ENCODE data around the gene PDGFD.

Gene PDGFD

GRCh38 chr11:104106136-104106754 lies 57.7 kb downstream of the PDGFD start:
- Histone ChIP-seq H2AFZ (ENCODE audit: low read depth) (no peak overlapping the region), H4K20me1 (ENCODE audit: insufficient read depth) (no peaks in the 10 kb centered on the region), H3K36me3 (ENCODE audit: insufficient read depth) (no peaks in the 10 kb centered on the region), H3K27me3 (ENCODE audit: insufficient read depth, low read depth) (no peaks in the 10 kb centered on the region), H3K4me1 (ENCODE audit: low read depth, poor library complexity, severe bottlenecking) (no peaks in the 10 kb centered on the region), H3K4me3 (IDR thresholded peaks at IDR 0.05; ENCODE audit: insufficient read depth, low read depth, low read length) (no peak overlapping the region), H3K79me2 (ENCODE audit: insufficient read depth, low read depth) (no peaks in the 10 kb centered on the region), H3K9ac (no peak overlapping the region), H3K4me2 (no peak overlapping the region), H3K27ac (no peak overlapping the region)
- no peak for TF ChIP-seq CTCF (conservative IDR thresholded peaks at IDR 0.05; ENCODE audit: low read depth, low read length)

GRCh38 chr11:104105155-104105554 lies 58.8 kb downstream of the PDGFD start:
- H4K20me1 ChIP-seq (ENCODE audit: insufficient read depth) = no peaks in the 10 kb centered on the region

GRCh38 chr11:104104664-104105063 lies 59.3 kb downstream of the PDGFD start:
- H3K36me3 ChIP-seq (ENCODE audit: insufficient read depth) = no peaks in the 10 kb centered on the region
- H3K4me3 ChIP-seq (IDR thresholded peaks at IDR 0.05; ENCODE audit: insufficient read depth, low read depth, low read length) = no peak overlapping the region
- no peaks in the 10 kb centered on the region for H3K27me3 ChIP-seq (ENCODE audit: insufficient read depth, low read depth)
- no peak overlapping the region for H3K4me2 ChIP-seq
- H3K9ac ChIP-seq = no peak overlapping the region
- no peaks in the 10 kb centered on the region for H4K20me1 ChIP-seq (ENCODE audit: insufficient read depth)
- no peak overlapping the region for H2AFZ ChIP-seq (ENCODE audit: low read depth)
- no peaks in the 10 kb centered on the region for H3K4me1 ChIP-seq (ENCODE audit: low read depth, poor library complexity, severe bottlenecking)
- TF ChIP-seq CTCF (conservative IDR thresholded peaks at IDR 0.05; ENCODE audit: low read depth, low read length) = no peak
- no peaks in the 10 kb centered on the region for H3K79me2 ChIP-seq (ENCODE audit: insufficient read depth, low read depth)
- H3K27ac ChIP-seq = no peak overlapping the region

More at GRCh38 chr11:104105155-104105554, 58.8 kb downstream of the PDGFD start:
- TF ChIP-seq CTCF (conservative IDR thresholded peaks at IDR 0.05; ENCODE audit: low read depth, low read length) = no peak
- no peak overlapping the region for H2AFZ ChIP-seq (ENCODE audit: low read depth)
- H3K27me3 ChIP-seq (ENCODE audit: insufficient read depth, low read depth) = no peaks in the 10 kb centered on the region
- no peak overlapping the region for H3K4me2 ChIP-seq
- no peak overlapping the region for H3K27ac ChIP-seq
- no peaks in the 10 kb centered on the region for H3K36me3 ChIP-seq (ENCODE audit: insufficient read depth)
- no peak overlapping the region for H3K9ac ChIP-seq
- no peaks in the 10 kb centered on the region for H3K4me1 ChIP-seq (ENCODE audit: low read depth, poor library complexity, severe bottlenecking)
- H3K4me3 ChIP-seq (IDR thresholded peaks at IDR 0.05; ENCODE audit: insufficient read depth, low read depth, low read length) = no peak overlapping the region
- H3K79me2 ChIP-seq (ENCODE audit: insufficient read depth, low read depth) = no peaks in the 10 kb centered on the region

GRCh38 chr11:104104201-104104600 lies 59.7 kb downstream of the PDGFD start:
- H2AFZ ChIP-seq (ENCODE audit: low read depth) = no peak overlapping the region
- H3K4me3 ChIP-seq (IDR thresholded peaks at IDR 0.05; ENCODE audit: insufficient read depth, low read depth, low read length) = no peak overlapping the region
- no peaks in the 10 kb centered on the region for H3K79me2 ChIP-seq (ENCODE audit: insufficient read depth, low read depth)
- H3K4me2 ChIP-seq = no peak overlapping the region
- no peaks in the 10 kb centered on the region for H3K4me1 ChIP-seq (ENCODE audit: low read depth, poor library complexity, severe bottlenecking)
- H3K9ac ChIP-seq = no peak overlapping the region
- no peaks in the 10 kb centered on the region for H4K20me1 ChIP-seq (ENCODE audit: insufficient read depth)
- no peaks in the 10 kb centered on the region for H3K36me3 ChIP-seq (ENCODE audit: insufficient read depth)
- no peaks in the 10 kb centered on the region for H3K27me3 ChIP-seq (ENCODE audit: insufficient read depth, low read depth)
- TF ChIP-seq CTCF (conservative IDR thresholded peaks at IDR 0.05; ENCODE audit: low read depth, low read length) = no peak
- no peak overlapping the region for H3K27ac ChIP-seq
